SJSA1 (cell line): ENCODE measurements around the gene RPS21. TPM values are rescaled to one million over a fixed set of nuclear protein-coding genes. Genes with fewer than 3 reads are reported as not detected.

Source experiments
- DNase-seq, 2 experiments: peaks; one replicate each; pipeline ENCODE4 v3.0.0-alpha.2; 2015 to 2020; ENCODE audit warnings: low spot score in 2 of 2, low read depth in 1 of 2
- H3K27ac ChIP-seq: fragments of 250-450 bp; sonication (Bioruptor Pico); 2 replicates; pipeline ENCODE4 v1.5.1; 2020; ENCODE audit warnings: mild to moderate bottlenecking, moderate library complexity
- H3K27me3 ChIP-seq: fragments of 250-450 bp; sonication (Bioruptor Pico); replicated peaks from 2 replicates; pipeline ENCODE4 v1.5.1; 2020; ENCODE audit warnings: mild to moderate bottlenecking, moderate library complexity
- H3K36me3 ChIP-seq: fragments of 250-450 bp; sonication (Bioruptor Pico); 2 replicates; pipeline ENCODE4 v1.5.1; 2020; ENCODE audit warnings: mild to moderate bottlenecking
- H3K4me1 ChIP-seq: fragments of 250-450 bp; sonication (Bioruptor Pico); replicated peaks from 2 replicates; pipeline ENCODE4 v1.6.1; 2021; ENCODE audit warnings: mild to moderate bottlenecking
- H3K4me3 ChIP-seq: fragments of 250-450 bp; sonication (Bioruptor Pico); 2 replicates; pipeline ENCODE4 v1.5.1; 2020; ENCODE audit warnings: mild to moderate bottlenecking
- H3K9me3 ChIP-seq: fragments of 250-450 bp; sonication (Bioruptor Pico); replicated peaks from 2 replicates; pipeline ENCODE4 v1.5.1; 2020; ENCODE audit warnings: mild to moderate bottlenecking
- total RNA-seq: library from RNA; depleted of rRNA; stranded (reverse); fragments of >200 nt; shearing (Covaris generic); gene quantifications from 2 replicates; pipeline ENCODE4 v1.2.3, GENCODE V29; 2014; rRNA removed

The RPS21 gene
- 1,057 and 1,367 TPM in 2 replicates for total RNA-seq

- H3K4me1 ChIP-seq: peaks cover 20% of the 10 kb centered on the region
- peak within 1 kb of the TSS; percentile 85 for H3K27ac ChIP-seq
- DNase-seq: peak; percentile 81 to 91
- peaks cover 64% of the 10 kb centered on the region for H3K36me3 ChIP-seq
- no peaks in the 10 kb centered on the region for H3K9me3 ChIP-seq
- H3K27me3 ChIP-seq: no peaks in the 10 kb centered on the region
- peak within 1 kb of the TSS; percentile 96 for H3K4me3 ChIP-seq
Measured at GRCh38 chr20:62386383-62387218, at the start of gene RPS21. TSS of gene RPS21 (plus strand) at chr20:62387103. CDS start at chr20:62387339, 236 bp downstream.

- Histone ChIP-seq H3K27ac (no peak overlapping the region), H3K9me3 (no peaks in the 10 kb centered on the region), H3K4me3 (no peak overlapping the region), H3K4me1 (no peaks in the 10 kb centered on the region), H3K27me3 (0 out of 2 replicates have a peak, but pooled peaks cover under 1% of the 10 kb centered on the region), H3K36me3 (no peaks in the 10 kb centered on the region)
- no peak for DNase-seq
Measured at GRCh38 chr20:62337558-62338293, 49.2 kb upstream of the RPS21 start.

DNA sequence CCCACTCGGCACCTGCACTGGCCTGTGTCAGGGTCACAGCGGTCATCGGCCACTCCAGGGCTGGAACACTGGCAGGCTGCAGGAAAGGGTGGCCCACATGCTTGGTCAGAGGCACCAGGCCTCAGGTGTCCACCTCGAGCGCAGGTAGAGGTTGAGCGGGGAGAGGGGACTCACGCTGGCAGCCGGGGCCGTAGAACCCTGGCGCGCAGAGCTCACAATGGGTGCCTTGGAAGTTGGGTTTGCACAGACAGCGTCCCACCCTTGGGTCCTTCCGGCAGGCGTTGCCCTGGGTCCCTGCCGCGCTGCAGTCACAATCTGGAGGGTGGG is 48.6 kb upstream of the RPS21 start:
- Histone ChIP-seq H3K4me1 (no peaks in the 10 kb centered on the region), H3K27ac (no peak overlapping the region), H3K9me3 (no peaks in the 10 kb centered on the region), H3K27me3 (0 out of 2 replicates have a peak, but pooled peaks cover 3% of the 10 kb centered on the region), H3K4me3 (no peak overlapping the region), H3K36me3 (no peaks in the 10 kb centered on the region)
- DNase-seq: no peak

- Histone ChIP-seq H3K36me3 (no peaks in the 10 kb centered on the region), H3K27me3 (0 out of 2 replicates have a peak, but pooled peaks cover 3% of the 10 kb centered on the region), H3K4me3 (no peak overlapping the region), H3K9me3 (no peaks in the 10 kb centered on the region), H3K4me1 (peaks cover 4% of the 10 kb centered on the region; the same call in 1 of the 2 replicates), H3K27ac (no peak overlapping the region)
- DNase-seq: no peak
Measured at GRCh38 chr20:62339647-62340062, 47.2 kb upstream of the RPS21 start.

DNA sequence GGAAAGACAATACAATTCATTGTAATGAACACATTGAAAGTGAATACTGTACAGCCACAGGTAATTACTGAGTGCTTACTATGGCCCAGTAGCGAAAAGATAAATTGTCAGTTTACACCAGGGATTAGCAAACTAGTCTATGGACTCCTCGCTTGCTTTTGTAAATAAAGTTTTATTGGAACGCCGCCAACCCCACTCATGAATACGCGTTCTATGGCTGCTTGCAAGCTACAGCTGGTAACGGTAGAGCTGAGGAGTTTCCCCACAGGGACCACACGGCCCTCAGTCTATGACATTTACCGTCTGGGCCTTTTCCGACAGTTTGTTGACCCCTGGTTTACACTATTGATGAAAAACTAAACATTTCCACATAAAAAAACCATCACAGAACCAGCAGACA is 44.0 kb upstream of the RPS21 start:
- Histone ChIP-seq H3K4me1 (peaks cover 9% of the 10 kb centered on the region), H3K4me3 (no peak overlapping the region), H3K27me3 (0 out of 2 replicates have a peak, but pooled peaks cover 3% of the 10 kb centered on the region), H3K27ac (no peak overlapping the region), H3K36me3 (no peaks in the 10 kb centered on the region), H3K9me3 (no peaks in the 10 kb centered on the region)
- no peak for DNase-seq

GRCh38 chr20:62344092-62344491 is 42.8 kb upstream of the RPS21 start:
- Histone ChIP-seq H3K27me3 (0 out of 2 replicates have a peak, but pooled peaks cover 3% of the 10 kb centered on the region), H3K27ac (no peak overlapping the region), H3K9me3 (0 out of 2 replicates have a peak, but pooled peaks cover 2% of the 10 kb centered on the region), H3K36me3 (no peaks in the 10 kb centered on the region), H3K4me3 (no peak overlapping the region), H3K4me1 (peaks cover 9% of the 10 kb centered on the region)
- DNase-seq: no peak

DNA sequence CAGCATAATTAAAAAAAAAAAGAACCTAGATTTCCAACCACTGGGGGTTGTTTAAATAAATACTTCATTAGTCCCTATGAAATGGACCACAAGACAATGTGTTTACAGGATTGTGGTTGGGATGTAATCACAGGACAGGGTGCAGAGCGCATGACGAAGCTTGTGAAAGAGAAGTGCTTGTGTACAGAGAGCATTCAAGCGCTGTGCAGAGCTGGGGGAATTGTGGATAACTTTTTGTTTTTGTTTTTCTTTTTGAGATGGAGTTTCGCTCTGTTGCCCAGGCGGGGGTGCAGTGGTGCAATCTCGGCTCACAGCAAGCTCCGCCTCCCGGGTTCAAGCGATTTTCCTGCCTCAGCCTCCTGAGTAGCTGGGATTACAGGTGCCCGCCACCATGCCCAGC is 42.1 kb upstream of the RPS21 start:
- no peaks in the 10 kb centered on the region for H3K36me3 ChIP-seq
- DNase-seq: peak; percentile 63 to 71
- H3K9me3 ChIP-seq: 0 out of 2 replicates have a peak, but pooled peaks cover 2% of the 10 kb centered on the region
- 0 out of 2 replicates have a peak, but pooled peaks cover 3% of the 10 kb centered on the region for H3K27me3 ChIP-seq
- no peak overlapping the region for H3K4me3 ChIP-seq
- H3K4me1 ChIP-seq: peaks cover 9% of the 10 kb centered on the region
- no peak overlapping the region for H3K27ac ChIP-seq

GRCh38 chr20:62345681-62346370 is 41.1 kb upstream of the RPS21 start:
- no peak for DNase-seq
- 0 out of 2 replicates have a peak, but pooled peaks cover 3% of the 10 kb centered on the region for H3K27me3 ChIP-seq
- H3K4me3 ChIP-seq: no peak overlapping the region
- no peak overlapping the region for H3K27ac ChIP-seq
- H3K36me3 ChIP-seq: no peaks in the 10 kb centered on the region
- H3K9me3 ChIP-seq: 0 out of 2 replicates have a peak, but pooled peaks cover 2% of the 10 kb centered on the region
- peaks cover 9% of the 10 kb centered on the region for H3K4me1 ChIP-seq

DNA sequence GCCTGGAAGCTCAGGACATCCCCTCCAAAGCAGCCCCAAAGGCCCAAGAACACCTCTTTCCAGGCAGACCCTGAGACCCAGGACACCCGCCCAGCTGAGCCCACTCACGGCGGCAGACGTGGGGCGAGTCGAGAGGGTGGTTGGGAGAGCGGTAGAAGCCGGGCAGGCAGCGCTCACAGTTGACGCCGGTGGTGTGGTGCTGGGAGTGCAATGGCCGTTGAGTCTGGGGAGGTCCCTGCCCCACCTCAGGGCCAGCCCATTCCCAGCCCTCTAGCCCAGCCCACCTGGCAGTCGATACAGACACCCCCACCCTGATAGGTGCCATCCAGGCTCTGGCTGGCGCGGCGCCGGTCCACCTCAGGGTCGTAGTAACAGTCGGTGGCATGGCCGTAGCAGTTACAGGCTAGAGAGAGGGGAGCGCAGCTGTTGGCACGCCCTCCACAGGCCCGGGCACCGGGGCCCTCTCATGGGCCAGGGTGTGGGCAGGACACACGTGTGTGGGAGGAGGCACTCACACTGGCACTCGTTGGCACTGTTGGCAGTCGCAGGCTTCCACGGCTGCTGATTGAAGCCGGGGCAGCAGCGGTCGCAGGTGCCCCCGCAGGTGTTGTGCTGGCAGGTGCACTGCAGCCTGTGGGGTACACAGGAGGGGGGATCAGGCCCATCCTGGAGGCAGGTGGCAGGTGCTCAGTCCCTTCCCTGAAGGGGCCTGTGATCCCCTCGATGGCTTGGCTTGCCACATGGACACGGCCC is 40.3 kb upstream of the RPS21 start:
- H3K27ac ChIP-seq: no peak overlapping the region
- H3K36me3 ChIP-seq: no peaks in the 10 kb centered on the region

DNA sequence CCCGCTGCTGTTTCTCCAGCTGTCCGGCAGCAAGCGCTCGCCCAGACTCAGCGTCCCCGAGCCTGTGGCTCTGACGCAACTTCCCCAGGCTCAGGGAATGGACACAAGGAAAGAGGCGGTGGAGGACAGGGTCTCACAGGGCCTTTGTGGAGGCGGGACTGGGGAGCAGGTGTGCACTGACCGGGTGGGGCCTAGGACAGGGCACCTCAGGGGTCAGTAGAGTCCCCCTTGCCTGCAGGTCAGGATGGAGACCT is 39.8 kb upstream of the RPS21 start:
- Histone ChIP-seq H3K36me3 (no peaks in the 10 kb centered on the region), H3K9me3 (0 out of 2 replicates have a peak, but pooled peaks cover 2% of the 10 kb centered on the region)
- no peak for DNase-seq

More for the DNA sequence above, 40.3 kb upstream of the RPS21 start:
- Histone ChIP-seq H3K4me3 (no peak overlapping the region), H3K27me3 (0 out of 2 replicates have a peak, but pooled peaks cover 3% of the 10 kb centered on the region), H3K4me1 (peaks cover 9% of the 10 kb centered on the region), H3K9me3 (0 out of 2 replicates have a peak, but pooled peaks cover 2% of the 10 kb centered on the region)
- no peak for DNase-seq

DNA sequence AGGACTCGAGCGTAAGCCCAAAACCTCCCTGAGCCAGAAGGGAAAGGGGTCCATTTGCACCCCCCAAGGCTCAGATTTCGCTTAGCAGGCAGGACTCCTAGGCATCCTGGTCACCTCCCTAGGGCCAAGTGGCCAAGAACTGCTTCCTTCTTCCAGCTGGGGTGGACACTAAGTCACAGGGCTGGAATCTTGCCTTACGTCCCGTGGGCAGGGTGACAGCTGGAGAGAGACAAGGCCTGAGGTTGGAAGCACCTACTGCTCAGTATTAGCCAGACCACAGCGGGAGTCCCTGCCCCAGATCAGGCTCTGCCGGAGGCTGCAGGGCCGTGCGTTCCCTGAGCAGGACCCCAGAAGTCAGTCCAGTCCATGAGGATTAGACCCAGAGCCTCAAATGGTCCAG is 39.5 kb upstream of the RPS21 start:
- H3K36me3 ChIP-seq: no peaks in the 10 kb centered on the region
- 0 out of 2 replicates have a peak, but pooled peaks cover 3% of the 10 kb centered on the region for H3K27me3 ChIP-seq
- H3K4me3 ChIP-seq: no peak overlapping the region
- no peak for DNase-seq
- H3K4me1 ChIP-seq: peaks cover 9% of the 10 kb centered on the region
- no peak overlapping the region for H3K27ac ChIP-seq
- 0 out of 2 replicates have a peak, but pooled peaks cover 2% of the 10 kb centered on the region for H3K9me3 ChIP-seq

More for the DNA sequence above, 39.8 kb upstream of the RPS21 start:
- Histone ChIP-seq H3K27ac (no peak overlapping the region), H3K4me3 (no peak overlapping the region), H3K27me3 (0 out of 2 replicates have a peak, but pooled peaks cover 3% of the 10 kb centered on the region), H3K4me1 (peaks cover 9% of the 10 kb centered on the region)

DNA sequence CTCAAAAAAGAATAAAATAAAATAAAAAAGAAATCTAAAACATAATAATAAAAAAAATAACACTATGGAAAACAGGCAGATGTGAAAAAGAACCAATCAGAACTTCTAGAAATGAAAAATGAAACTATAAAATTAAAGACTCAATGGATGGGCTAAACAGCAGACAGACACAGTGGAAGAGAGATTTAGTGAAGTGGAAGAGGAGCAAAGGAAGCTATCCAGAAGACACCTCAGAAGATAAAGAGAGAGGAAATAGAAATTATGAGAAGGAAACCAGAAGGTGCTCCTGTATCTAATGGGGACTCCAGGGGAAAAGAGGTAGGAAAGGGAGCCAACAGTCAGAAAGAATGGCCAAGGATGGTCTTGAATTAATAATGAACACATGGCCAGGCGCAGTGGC is 38.3 kb upstream of the RPS21 start:
- no peaks in the 10 kb centered on the region for H3K27me3 ChIP-seq
- DNase-seq: no peak
- H3K9me3 ChIP-seq: 0 out of 2 replicates have a peak, but pooled peaks cover 2% of the 10 kb centered on the region
- peaks cover 9% of the 10 kb centered on the region for H3K4me1 ChIP-seq
- no peak overlapping the region for H3K4me3 ChIP-seq
- no peak overlapping the region for H3K27ac ChIP-seq
- H3K36me3 ChIP-seq: no peaks in the 10 kb centered on the region
